Activated naive CD8-positive, alpha-beta T cell treated with anti-CD3 and anti-CD28 coated beads, Interleukin-2, amount 10 ng/mL, durations not matched to agents 7 days and 5 days (primary cell): ENCODE measurements around the gene SLC12A9. TPM values are rescaled to one million over a fixed set of nuclear protein-coding genes. Genes with fewer than 3 reads are reported as not detected.

ENCODE experiments used
- ATAC-seq: fragments of 150-1000 bp; cut with Tn5 transposase; one replicate; pipeline ENCODE4 v1.10.0; 2021; ENCODE audit warnings: low read depth, moderate library complexity
- POLR2A ChIA-PET: fragments of 350-600 bp; sonication (Branson Sonifier 250); formaldehyde crosslinking; loops from one replicate; lab custom pipeline; 2021; ENCODE audit warnings: antibody characterized with exemption; lab: Charles Lee
- DNase-seq: peaks from one replicate; pipeline ENCODE4 v3.0.0; 2021
- H3K27ac Mint-ChIP-seq: one replicate; pipeline ENCODE4 v1.8.0; 2022; ENCODE audit warnings: mild to moderate bottlenecking, mixed read lengths
- H3K27me3 Mint-ChIP-seq: one replicate; pipeline ENCODE4 v1.8.0; 2022; ENCODE audit warnings: mild to moderate bottlenecking, moderate library complexity, mixed read lengths
- H3K36me3 Mint-ChIP-seq: one replicate; pipeline ENCODE4 v1.8.0; 2021; ENCODE audit warnings: mild to moderate bottlenecking, mixed read lengths
- H3K4me1 Mint-ChIP-seq: one replicate; pipeline ENCODE4 v1.8.0; 2021; ENCODE audit warnings: mixed read lengths
- H3K4me3 Mint-ChIP-seq: one replicate; pipeline ENCODE4 v1.8.0; 2022; ENCODE audit warnings: mild to moderate bottlenecking, moderate library complexity, mixed read lengths
- H3K9me3 Mint-ChIP-seq: one replicate; pipeline ENCODE4 v1.8.0; 2021; ENCODE audit warnings: mixed read lengths
- microRNA-seq: library from miRNA; unstranded; fragments of <30 nt; microRNA quantifications from one replicate; pipeline ENCODE4 v1.2.0, GENCODE V29; 2022
- total RNA-seq, 2 experiments: library from RNA; stranded (reverse); gene quantifications; one replicate each; pipeline ENCODE4 v1.2.3, GENCODE V29; 2021

Gene SLC12A9
- total RNA-seq, 2 experiments from 2014 or later, result 39.0 to 41.2 TPM

GRCh38 chr7:100911484-100911883, 59.0 kb downstream of the SLC12A9 start:
- H3K4me3 Mint-ChIP-seq, result no peak overlapping the region
- ATAC-seq (no peak), DNase-seq (no peak)
- peaks cover 12% of the 10 kb centered on the region for H3K27me3 Mint-ChIP-seq
- no peaks in the 10 kb centered on the region for H3K4me1 Mint-ChIP-seq
- no peak overlapping the region for H3K27ac Mint-ChIP-seq
- no peaks in the 10 kb centered on the region for H3K36me3 Mint-ChIP-seq
- POLR2A ChIA-PET, result no interaction called here
- H3K9me3 Mint-ChIP-seq, result peaks cover 1% of the 10 kb centered on the region

DNA sequence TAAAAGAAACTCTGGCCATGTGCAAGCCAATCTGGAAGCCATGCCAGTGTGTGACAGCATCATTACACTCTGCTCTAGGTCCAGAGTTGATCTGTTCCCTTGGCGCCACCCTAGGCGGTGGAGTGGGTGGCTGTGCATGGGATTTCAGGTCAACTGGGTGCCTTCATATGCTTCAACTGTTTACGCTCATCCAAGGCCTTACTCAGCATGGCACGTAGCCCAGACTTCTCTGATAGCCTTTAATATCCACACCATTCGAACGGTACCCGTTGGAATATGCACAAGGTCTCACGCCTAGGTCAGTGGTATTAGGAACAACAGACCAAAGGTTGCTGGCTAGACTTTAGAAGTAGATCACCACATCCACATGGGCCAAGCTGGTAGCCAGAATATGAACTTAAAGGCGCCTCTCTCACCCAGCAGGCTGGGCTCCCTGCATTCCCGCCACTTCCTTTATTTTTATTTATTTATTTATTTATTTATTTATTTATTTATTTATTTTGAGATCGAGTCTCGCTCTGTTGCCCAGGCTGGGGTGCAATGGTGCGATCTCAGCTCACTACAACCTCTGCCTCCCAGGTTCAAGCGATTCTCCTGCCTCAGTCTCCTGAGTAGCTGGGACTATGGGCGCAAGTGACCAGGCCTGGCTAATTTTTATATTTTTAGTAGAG, 61.8 kb downstream of the SLC12A9 start:
- ATAC-seq (no peak), DNase-seq (no peak)
- Mint-ChIP-seq H3K4me1 (no peaks in the 10 kb centered on the region), H3K4me3 (no peak overlapping the region), H3K36me3 (no peaks in the 10 kb centered on the region), H3K9me3 (no peaks in the 10 kb centered on the region), H3K27me3 (peaks cover 13% of the 10 kb centered on the region), H3K27ac (no peak overlapping the region)
- POLR2A ChIA-PET, result no interaction called here

DNA sequence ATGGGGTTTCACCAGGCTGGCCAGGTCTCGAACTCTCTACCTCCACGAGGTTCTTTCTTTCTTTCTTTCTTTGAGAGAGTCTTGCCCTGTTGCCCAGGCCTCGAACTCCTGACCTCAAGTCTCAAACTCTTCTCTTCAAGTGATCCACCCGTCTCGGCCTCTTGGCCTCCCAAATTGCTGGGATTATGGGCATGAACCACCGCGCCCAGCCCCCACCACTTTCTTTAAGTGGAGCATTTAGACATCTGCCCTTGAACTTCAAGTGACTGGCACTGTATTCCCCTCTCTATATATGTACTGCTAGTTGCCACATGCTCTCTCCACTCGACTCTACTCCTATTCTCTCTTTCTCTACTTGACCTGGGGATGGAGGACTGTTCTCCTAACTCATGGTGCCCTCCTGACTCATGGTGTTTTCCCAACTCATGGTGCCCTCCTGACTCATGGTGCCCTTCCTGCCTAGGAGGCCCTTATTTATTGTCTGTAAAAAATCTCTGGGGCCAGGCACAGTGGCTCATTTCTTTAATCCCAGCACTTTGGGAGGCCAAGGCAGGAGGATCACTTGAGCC, 62.5 kb downstream of the SLC12A9 start:
- Mint-ChIP-seq H3K4me3 (no peak overlapping the region), H3K4me1 (no peaks in the 10 kb centered on the region), H3K9me3 (no peaks in the 10 kb centered on the region), H3K27ac (no peak overlapping the region), H3K36me3 (no peaks in the 10 kb centered on the region), H3K27me3 (peaks cover 19% of the 10 kb centered on the region)
- POLR2A ChIA-PET, result no interaction called here
- ATAC-seq, result no peak
- no peak for DNase-seq

Small RNA genes lying within 50 kb of the gene (microRNA-seq; reads per million reads assigned to microRNA genes)
- gene MIR6875, result not detected

Other genes starting within 250 kb of the SLC12A9 start
- 10 to 100 TPM; 27.4 TPM for gene MOSPD3, start 240.2 kb upstream of the SLC12A9 start, total RNA-seq
- gene TFR2, start 211.2 kb upstream of the SLC12A9 start, total RNA-seq, result 10 to 100 TPM in 1 of 2 experiments, 1 to 10 TPM in 1; 9.1 to 11.0 TPM
- not detected for gene ACTL6B, start 196.3 kb upstream of the SLC12A9 start, total RNA-seq
- gene GNB2, start 179.0 kb upstream of the SLC12A9 start, total RNA-seq, result 100 to 1,000 TPM; 203 to 216 TPM
- 10 to 100 TPM; 71.5 to 75.2 TPM for gene GIGYF1, start 158.5 kb upstream of the SLC12A9 start, total RNA-seq
- gene POP7, start 146.6 kb upstream of the SLC12A9 start, total RNA-seq, result 10 to 100 TPM; 29.6 to 32.8 TPM
- gene EPO, start 132.2 kb upstream of the SLC12A9 start, total RNA-seq, result under 1 TPM in 1 of 2 experiments, not detected in 1; 0.22 TPM
- not detected for gene ZAN, start 119.1 kb upstream of the SLC12A9 start, total RNA-seq
- gene EPHB4, start 25.2 kb upstream of the SLC12A9 start, total RNA-seq, result 1 to 10 TPM; 3.1 to 3.3 TPM
- gene TRIP6, start 14.7 kb downstream of the SLC12A9 start, total RNA-seq, result 10 to 100 TPM; 25.6 to 28.0 TPM
- gene SRRT, start 22.4 kb downstream of the SLC12A9 start, total RNA-seq, result 100 to 1,000 TPM; 251 to 255 TPM
- gene UFSP1, start 37.0 kb downstream of the SLC12A9 start, total RNA-seq, result 1 to 10 TPM; 3.0 to 4.7 TPM
- under 1 TPM in 1 of 2 experiments, not detected in 1; 0.34 TPM for gene ACHE, start 43.2 kb downstream of the SLC12A9 start, total RNA-seq
- not detected for gene MUC3A, start 96.8 kb downstream of the SLC12A9 start, total RNA-seq
- not detected for gene MUC12, start 116.9 kb downstream of the SLC12A9 start, total RNA-seq
- not detected for gene MUC17, start 167.4 kb downstream of the SLC12A9 start, total RNA-seq
- 10 to 100 TPM; 77.4 to 77.8 TPM for gene TRIM56, start 232.8 kb downstream of the SLC12A9 start, total RNA-seq